ENCODE results near the gene C5AR1.

The C5AR1 gene

DNA sequence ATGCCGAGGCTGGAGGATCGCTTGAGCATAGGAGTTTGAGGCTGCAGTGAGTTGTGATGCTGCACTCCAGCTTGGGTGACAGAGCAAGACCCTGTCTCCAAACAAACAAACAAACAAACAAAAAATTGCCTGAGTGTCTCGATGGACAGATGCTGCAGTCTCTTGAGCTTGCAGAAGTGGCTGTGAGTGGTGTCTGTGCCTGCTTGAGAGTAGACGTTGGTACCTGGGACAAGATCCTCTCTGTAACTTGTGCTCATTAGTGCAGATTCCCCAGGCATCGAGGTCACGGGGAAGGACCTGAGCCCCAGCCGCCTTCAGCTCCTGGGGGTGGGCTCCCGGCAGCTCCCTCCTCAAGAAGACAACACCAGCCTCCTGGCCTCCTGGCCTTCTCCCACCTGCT, 13.7 kb downstream of the C5AR1 start:
- Histone ChIP-seq H3K9me2 (replicated peaks; ENCODE audit: low read depth, low read length) (no peaks in the 10 kb centered on the region), H3K27me3 (ENCODE audit: insufficient read depth, low read length, poor library complexity, severe bottlenecking) (no peaks in the 10 kb centered on the region), H3K79me2 (ENCODE audit: insufficient read depth, low read length) (no peaks in the 10 kb centered on the region), H3K9ac (ENCODE audit: low read depth, low read length, poor library complexity, severe bottlenecking) (no peak overlapping the region), H3K4me2 (ENCODE audit: low read depth, low read length, poor library complexity, severe bottlenecking) (no peak overlapping the region), H3K36me3 (ENCODE audit: insufficient read depth, low read length) (no peaks in the 10 kb centered on the region), H4K20me1 (ENCODE audit: insufficient read depth, low read length, poor library complexity, severe bottlenecking) (no peaks in the 10 kb centered on the region), H3K4me3 (ENCODE audit: low read length, poor library complexity, severe bottlenecking) (no peak overlapping the region), H3K4me1 (ENCODE audit: insufficient read depth, low read length, poor library complexity, severe bottlenecking) (no peaks in the 10 kb centered on the region), H2AFZ (ENCODE audit: low read length) (no peak overlapping the region), H3K9me3 (ENCODE audit: insufficient read depth, low read depth, low read length) (no peaks in the 10 kb centered on the region), H3F3A (ENCODE audit: low read depth) (no peaks in the 10 kb centered on the region)
- no peak for TF ChIP-seq EZH2phosphoT487 (IDR thresholded peaks at IDR 0.05; ENCODE audit: borderline replicate concordance)
- TF ChIP-seq, protein P1, sequence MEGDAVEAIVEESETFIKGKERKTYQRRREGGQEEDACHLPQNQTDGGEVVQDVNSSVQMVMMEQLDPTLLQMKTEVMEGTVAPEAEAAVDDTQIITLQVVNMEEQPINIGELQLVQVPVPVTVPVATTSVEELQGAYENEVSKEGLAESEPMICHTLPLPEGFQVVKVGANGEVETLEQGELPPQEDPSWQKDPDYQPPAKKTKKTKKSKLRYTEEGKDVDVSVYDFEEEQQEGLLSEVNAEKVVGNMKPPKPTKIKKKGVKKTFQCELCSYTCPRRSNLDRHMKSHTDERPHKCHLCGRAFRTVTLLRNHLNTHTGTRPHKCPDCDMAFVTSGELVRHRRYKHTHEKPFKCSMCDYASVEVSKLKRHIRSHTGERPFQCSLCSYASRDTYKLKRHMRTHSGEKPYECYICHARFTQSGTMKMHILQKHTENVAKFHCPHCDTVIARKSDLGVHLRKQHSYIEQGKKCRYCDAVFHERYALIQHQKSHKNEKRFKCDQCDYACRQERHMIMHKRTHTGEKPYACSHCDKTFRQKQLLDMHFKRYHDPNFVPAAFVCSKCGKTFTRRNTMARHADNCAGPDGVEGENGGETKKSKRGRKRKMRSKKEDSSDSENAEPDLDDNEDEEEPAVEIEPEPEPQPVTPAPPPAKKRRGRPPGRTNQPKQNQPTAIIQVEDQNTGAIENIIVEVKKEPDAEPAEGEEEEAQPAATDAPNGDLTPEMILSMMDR (conservative IDR thresholded peaks at IDR 0.05; ENCODE audit: low read length) = no peak

DNA sequence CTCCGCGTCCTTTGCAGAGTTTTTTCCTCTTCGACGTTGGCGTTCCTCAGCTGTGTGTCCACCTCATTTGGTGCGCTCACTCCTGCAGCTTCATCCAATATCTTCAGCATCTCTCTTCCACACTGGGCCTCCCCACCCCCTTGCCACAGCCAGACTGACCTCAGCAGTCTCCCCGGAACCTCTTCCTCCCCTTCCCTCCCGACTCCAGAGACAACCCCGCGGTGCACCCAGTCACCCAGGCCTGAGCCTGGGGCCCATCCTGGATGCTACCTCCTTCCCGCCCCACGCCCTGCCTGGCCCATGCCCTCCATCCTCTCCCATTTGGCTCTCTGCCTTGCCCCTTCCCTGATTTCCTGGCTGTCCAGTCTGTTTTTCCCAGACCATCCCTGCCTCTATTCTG, 14.2 kb downstream of the C5AR1 start:
- no peaks in the 10 kb centered on the region for H3F3A ChIP-seq (ENCODE audit: low read depth)
- H3K4me1 ChIP-seq (ENCODE audit: insufficient read depth, low read length, poor library complexity, severe bottlenecking) = no peaks in the 10 kb centered on the region
- H3K9ac ChIP-seq (ENCODE audit: low read depth, low read length, poor library complexity, severe bottlenecking) = no peak overlapping the region
- H4K20me1 ChIP-seq (ENCODE audit: insufficient read depth, low read length, poor library complexity, severe bottlenecking) = no peaks in the 10 kb centered on the region
- no peak overlapping the region for H3K4me2 ChIP-seq (ENCODE audit: low read depth, low read length, poor library complexity, severe bottlenecking)
- H3K36me3 ChIP-seq (ENCODE audit: insufficient read depth, low read length) = no peaks in the 10 kb centered on the region
- no peak overlapping the region for H3K4me3 ChIP-seq (ENCODE audit: low read length, poor library complexity, severe bottlenecking)
- no peak overlapping the region for H2AFZ ChIP-seq (ENCODE audit: low read length)
- TF ChIP-seq, protein P1 (conservative IDR thresholded peaks at IDR 0.05; ENCODE audit: low read length) = no peak
- no peak for TF ChIP-seq EZH2phosphoT487 (IDR thresholded peaks at IDR 0.05; ENCODE audit: borderline replicate concordance)
- no peaks in the 10 kb centered on the region for H3K9me2 ChIP-seq (replicated peaks; ENCODE audit: low read depth, low read length)
- no peaks in the 10 kb centered on the region for H3K79me2 ChIP-seq (ENCODE audit: insufficient read depth, low read length)
- H3K9me3 ChIP-seq (ENCODE audit: insufficient read depth, low read depth, low read length) = no peaks in the 10 kb centered on the region
- H3K27me3 ChIP-seq (ENCODE audit: insufficient read depth, low read length, poor library complexity, severe bottlenecking) = no peaks in the 10 kb centered on the region

DNA sequence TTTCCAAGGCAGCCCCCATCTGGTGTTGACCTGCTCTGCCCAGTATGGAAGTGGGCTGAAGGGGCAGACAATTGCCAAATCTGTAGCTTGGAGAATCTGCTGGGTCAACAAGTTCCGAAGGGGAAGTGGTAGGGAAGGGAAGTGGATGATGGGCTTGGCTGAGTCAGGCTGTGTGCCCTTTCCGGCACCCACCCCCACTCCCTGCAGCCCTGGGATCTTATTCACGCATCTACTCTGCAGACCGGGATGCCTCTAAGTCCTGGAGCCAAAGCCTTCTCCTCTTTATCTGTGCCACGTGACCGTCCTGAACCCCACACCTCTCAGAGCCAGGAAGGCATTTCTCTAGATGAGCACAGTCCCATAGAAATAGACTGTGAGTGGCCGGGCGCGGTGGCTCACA, 14.8 kb downstream of the C5AR1 start:
- no peaks in the 10 kb centered on the region for H3F3A ChIP-seq (ENCODE audit: low read depth)
- H2AFZ ChIP-seq (ENCODE audit: low read length) = no peak overlapping the region
- H3K9ac ChIP-seq (ENCODE audit: low read depth, low read length, poor library complexity, severe bottlenecking) = no peak overlapping the region
- no peaks in the 10 kb centered on the region for H3K9me2 ChIP-seq (replicated peaks; ENCODE audit: low read depth, low read length)
- no peaks in the 10 kb centered on the region for H3K4me1 ChIP-seq (ENCODE audit: insufficient read depth, low read length, poor library complexity, severe bottlenecking)
- H3K4me3 ChIP-seq (ENCODE audit: low read length, poor library complexity, severe bottlenecking) = no peak overlapping the region
- H3K79me2 ChIP-seq (ENCODE audit: insufficient read depth, low read length) = no peaks in the 10 kb centered on the region
- no peaks in the 10 kb centered on the region for H3K9me3 ChIP-seq (ENCODE audit: insufficient read depth, low read depth, low read length)
- H4K20me1 ChIP-seq (ENCODE audit: insufficient read depth, low read length, poor library complexity, severe bottlenecking) = no peaks in the 10 kb centered on the region
- TF ChIP-seq, protein P1 (conservative IDR thresholded peaks at IDR 0.05; ENCODE audit: low read length) = no peak
- no peak for TF ChIP-seq EZH2phosphoT487 (IDR thresholded peaks at IDR 0.05; ENCODE audit: borderline replicate concordance)
- H3K4me2 ChIP-seq (ENCODE audit: low read depth, low read length, poor library complexity, severe bottlenecking) = no peak overlapping the region
- no peaks in the 10 kb centered on the region for H3K27me3 ChIP-seq (ENCODE audit: insufficient read depth, low read length, poor library complexity, severe bottlenecking)
- no peaks in the 10 kb centered on the region for H3K36me3 ChIP-seq (ENCODE audit: insufficient read depth, low read length)

Measured in Loucy (cell line).